Ascending aorta (tissue), 2 donors: ENCODE data around the gene PCDHA9. TPM values are rescaled to one million over a fixed set of nuclear protein-coding genes. Genes with fewer than 3 reads are reported as not detected.
"Not testable (repeated sequence)": the region's sequence is repeated elsewhere in the genome, so short reads cannot be mapped to it uniquely, and the experiment has no call there.

Source experiments
- DNase-seq, 2 donors: peaks; one replicate each; pipeline ENCODE4 v3.0.0-alpha.2; 2019; ENCODE audit warnings: low spot score in 2 of 2
- H3K27ac ChIP-seq, 2 donors: fragments of 200-600 bp; sonication (generic); one replicate each; pipeline ENCODE4 v1.5.1; 2016 to 2017; ENCODE audit warnings: mild to moderate bottlenecking in 1 of 2
- H3K27me3 ChIP-seq: fragments of 200-600 bp; sonication (generic); one replicate; pipeline ENCODE4 v1.5.1; 2017
- H3K36me3 ChIP-seq, 2 donors: fragments of 200-600 bp; sonication (generic); one replicate each; pipeline ENCODE4 v1.5.1; 2016
- H3K4me1 ChIP-seq, 2 donors: fragments of 200-600 bp; sonication (generic); one replicate each; pipeline ENCODE4 v1.5.1; 2016 to 2017; ENCODE audit warnings: mild to moderate bottlenecking in 1 of 2
- H3K4me3 ChIP-seq, 2 donors: fragments of 200-600 bp; sonication (generic); one replicate each; pipeline ENCODE4 v1.5.1; 2016 to 2017; ENCODE audit warnings: mild to moderate bottlenecking in 1 of 2
- H3K9me3 ChIP-seq, 2 donors: fragments of 200-600 bp; sonication (generic); one replicate each; pipeline ENCODE4 v1.5.1; 2016
- CTCF ChIP-seq, 3 experiments: fragments of 200-600 bp in 2 of 3; fragments of 450-650 bp in 1 of 3; sonication (generic) in 2 of 3; IDR thresholded peaks; one replicate each; pipeline ENCODE4 v1.5.1; 2016 to 2019; ENCODE audit warnings: antibody characterized with exemption in 3 of 3, mild to moderate bottlenecking in 1 of 3, moderate library complexity in 1 of 3
- intact Hi-C: fragments of 100-400 bp; cut with DNase I; formaldehyde crosslinking; loops from one replicate; pipeline ENCODE4 v1.15.1; 2023
- total RNA-seq: library from RNA; depleted of rRNA; stranded (reverse); fragments of >200 nt; gene quantifications from one replicate; pipeline ENCODE4 v1.1.0, GENCODE V29; 2016

Gene PCDHA9
- not detected for total RNA-seq

- H3K27ac ChIP-seq, intact Hi-C loops, H3K36me3 ChIP-seq, DNase-seq, H3K4me1 ChIP-seq, H3K27me3 ChIP-seq, H3K4me3 ChIP-seq: not testable (repeated sequence)
- H3K9me3 ChIP-seq, result peaks cover 9 to 60% of the 10 kb centered on the region in 2 donors
Measured at GRCh38 chr5:140848139-140849102, at the start of gene PCDHA9. PCDHA9 (plus strand) TSS chr5:140848382; CDS start chr5:140848496, 114 bp downstream.

GRCh38 chr5:140800816-140801493, 47.2 kb upstream of the PCDHA9 start, which contains the start of gene PCDHA3:
PCDHA3 (plus strand) TSS chr5:140801057.
- Histone ChIP-seq H3K27ac (no peak within 1 kb of the TSS), H3K4me3 (peak within 1 kb of the TSS; percentile 15 to 41), H3K36me3 (no peaks in the 10 kb centered on the region), H3K4me1 (no peaks in the 10 kb centered on the region), H3K27me3 (no peaks in the 10 kb centered on the region), H3K9me3 (peaks cover 5 to 33% of the 10 kb centered on the region in 2 donors)
- intact Hi-C loops, result loop anchor here (1.0 kb wide), 1 partner anchor 240 kb away; no protein-coding TSS in a partner anchor
- DNase-seq, result no peak
- TF ChIP-seq CTCF (IDR thresholded peaks at IDR 0.05), result peak in 2 of 3 experiments; percentile 17 to 37

GRCh38 chr5:140801494-140801841, 46.7 kb upstream of the PCDHA9 start:
- no peaks in the 10 kb centered on the region for H3K4me1 ChIP-seq
- peak overlapping the region in 1 of 2 donors; percentile 41 for H3K4me3 ChIP-seq
- no peak overlapping the region for H3K27ac ChIP-seq
- peak in 1 of 3 experiments; percentile 30 for TF ChIP-seq CTCF (IDR thresholded peaks at IDR 0.05)
- no peaks in the 10 kb centered on the region for H3K27me3 ChIP-seq
- no peak for DNase-seq
- intact Hi-C loops, result loop anchor here (1.0 kb wide), 1 partner anchor 240 kb away; no protein-coding TSS in a partner anchor
- H3K9me3 ChIP-seq, result peaks cover 5 to 29% of the 10 kb centered on the region in 2 donors
- H3K36me3 ChIP-seq, result no peaks in the 10 kb centered on the region

- Histone ChIP-seq H3K4me3 (peak overlapping the region in 1 of 2 donors; percentile 16), H3K9me3 (peaks cover 5 to 21% of the 10 kb centered on the region in 2 donors)
- H3K27ac ChIP-seq, intact Hi-C loops, DNase-seq, H3K27me3 ChIP-seq, H3K36me3 ChIP-seq, H3K4me1 ChIP-seq: not testable (repeated sequence)
Measured at GRCh38 chr5:140802381-140802780, 45.8 kb upstream of the PCDHA9 start.

- intact Hi-C loops, result no loop called here
- Histone ChIP-seq H3K27me3 (no peaks in the 10 kb centered on the region), H3K4me1 (no peaks in the 10 kb centered on the region), H3K27ac (no peak overlapping the region), H3K36me3 (no peaks in the 10 kb centered on the region), H3K4me3 (peak overlapping the region in 1 of 2 donors; percentile 16), H3K9me3 (peaks cover 5 to 23% of the 10 kb centered on the region in 2 donors)
- no peak for DNase-seq
- no peak for TF ChIP-seq CTCF (IDR thresholded peaks at IDR 0.05)
Measured at GRCh38 chr5:140802781-140803271, 45.4 kb upstream of the PCDHA9 start.

GRCh38 chr5:140806834-140807775, 41.1 kb upstream of the PCDHA9 start, which contains the start of gene PCDHA4:
PCDHA4 (plus strand) TSS chr5:140807068.
- peak in 1 of 2 donors; percentile 62 for DNase-seq
- peak in 2 of 3 experiments; percentile 11 to 38 for TF ChIP-seq CTCF (IDR thresholded peaks at IDR 0.05)
- Histone ChIP-seq H3K9me3 (peaks cover 15 to 35% of the 10 kb centered on the region in 2 donors), H3K27ac (no peak within 1 kb of the TSS), H3K4me1 (no peaks in the 10 kb centered on the region), H3K36me3 (no peaks in the 10 kb centered on the region), H3K4me3 (peak within 1 kb of the TSS; percentile 16 to 60), H3K27me3 (no peaks in the 10 kb centered on the region)
- intact Hi-C loops, result loop anchor here (2.0 kb wide), 1 partner anchor 234 kb away; no protein-coding TSS in a partner anchor

GRCh38 chr5:140808241-140808888, 39.8 kb upstream of the PCDHA9 start:
- H3K4me1 ChIP-seq, H3K27ac ChIP-seq, H3K4me3 ChIP-seq, H3K27me3 ChIP-seq, H3K36me3 ChIP-seq, intact Hi-C loops, DNase-seq: not testable (repeated sequence)
- peaks cover 10 to 24% of the 10 kb centered on the region in 2 donors for H3K9me3 ChIP-seq
